ENCODE data around the gene CD164. TPM values are rescaled to one million over a fixed set of nuclear protein-coding genes. Genes with fewer than 3 reads are reported as not detected.
A peak's percentile ranks its signal among the peaks of the same experiment; 100 is the strongest.

CD164 gene
- polyA plus RNA-seq, 1 donor from 2014 or later = 215 TPM

- Mint-ChIP-seq H3K27me3 (no peaks in the 10 kb centered on the region), H3K36me3 (peaks cover 13% of the 10 kb centered on the region), H3K4me3 (no peak overlapping the region), H3K27ac (no peak overlapping the region), H3K4me1 (peaks cover 4 to 14% (median 5%) of the 10 kb centered on the region in 3 donors), H3K9me3 (peaks cover 0 to 2% (median 0%) of the 10 kb centered on the region in 3 donors)
Measured at GRCh38 chr6:109363753-109364152, 18.5 kb downstream of the CD164 start.

- Mint-ChIP-seq H3K27ac (peak overlapping the region in 2 of 3 donors; percentile 28 to 89), H3K4me3 (peak overlapping the region in 1 of 4 donors; percentile 23), H3K4me1 (peaks cover 4 to 14% (median 5%) of the 10 kb centered on the region in 3 donors), H3K27me3 (no peaks in the 10 kb centered on the region), H3K36me3 (peaks cover 16% of the 10 kb centered on the region), H3K9me3 (peaks cover 0 to 2% (median 0%) of the 10 kb centered on the region in 3 donors)
Measured at GRCh38 chr6:109362102-109362884, 20.0 kb downstream of the CD164 start.

- H3K9me3 Mint-ChIP-seq = peaks cover 0 to 5% (median 0%) of the 10 kb centered on the region in 3 donors
- H3K27me3 Mint-ChIP-seq = no peaks in the 10 kb centered on the region
- H3K4me1 Mint-ChIP-seq = peaks cover 3 to 4% (median 4%) of the 10 kb centered on the region in 3 donors
- no peak overlapping the region for H3K27ac Mint-ChIP-seq
- H3K36me3 Mint-ChIP-seq = peaks cover 17% of the 10 kb centered on the region
- H3K4me3 Mint-ChIP-seq = no peak overlapping the region
Measured at GRCh38 chr6:109360791-109361190, 21.5 kb downstream of the CD164 start.

- no peaks in the 10 kb centered on the region for H3K27me3 Mint-ChIP-seq
- H3K27ac Mint-ChIP-seq = no peak overlapping the region
- peaks cover 0 to 5% (median 0%) of the 10 kb centered on the region in 3 donors for H3K9me3 Mint-ChIP-seq
- H3K36me3 Mint-ChIP-seq = peaks cover 19% of the 10 kb centered on the region
- H3K4me1 Mint-ChIP-seq = peaks cover 3 to 4% (median 4%) of the 10 kb centered on the region in 3 donors
- H3K4me3 Mint-ChIP-seq = no peak overlapping the region
Measured at GRCh38 chr6:109360281-109360680, 22.0 kb downstream of the CD164 start.

GRCh38 chr6:109359248-109359647 lies 23.0 kb downstream of the CD164 start:
- H3K36me3 Mint-ChIP-seq = peaks cover 17% of the 10 kb centered on the region
- H3K4me3 Mint-ChIP-seq = no peak overlapping the region
- H3K27me3 Mint-ChIP-seq = no peaks in the 10 kb centered on the region
- H3K27ac Mint-ChIP-seq = peak overlapping the region in 1 of 3 donors; percentile 18
- H3K4me1 Mint-ChIP-seq = peaks cover 3 to 4% (median 3%) of the 10 kb centered on the region in 3 donors
- peaks cover 0 to 2% (median 0%) of the 10 kb centered on the region in 3 donors for H3K9me3 Mint-ChIP-seq

- Mint-ChIP-seq H3K4me1 (peaks cover 0 to 3% (median 0%) of the 10 kb centered on the region in 3 donors), H3K4me3 (no peak overlapping the region), H3K27me3 (no peaks in the 10 kb centered on the region), H3K36me3 (peaks cover 11% of the 10 kb centered on the region), H3K9me3 (peaks cover 0 to 2% (median 0%) of the 10 kb centered on the region in 3 donors), H3K27ac (peak overlapping the region in 1 of 3 donors; percentile 11)
Measured at GRCh38 chr6:109358204-109358603, 24.1 kb downstream of the CD164 start.

GRCh38 chr6:109356237-109356636 lies 26.0 kb downstream of the CD164 start:
- Mint-ChIP-seq H3K9me3 (peaks cover 0 to 2% (median 0%) of the 10 kb centered on the region in 3 donors), H3K27ac (no peak overlapping the region), H3K4me1 (peaks cover 0 to 4% (median 4%) of the 10 kb centered on the region in 3 donors), H3K4me3 (peak overlapping the region in 1 of 4 donors; percentile 17), H3K27me3 (no peaks in the 10 kb centered on the region), H3K36me3 (peaks cover 11% of the 10 kb centered on the region)

- Mint-ChIP-seq H3K9me3 (peaks cover 0 to under 1% (median 0%) of the 10 kb centered on the region in 3 donors), H3K27me3 (no peaks in the 10 kb centered on the region), H3K36me3 (peaks cover 5% of the 10 kb centered on the region), H3K4me1 (peaks cover 0 to 4% (median 1%) of the 10 kb centered on the region in 3 donors), H3K27ac (peak overlapping the region in 2 of 3 donors; percentile 15 to 37), H3K4me3 (no peak overlapping the region)
Measured at GRCh38 chr6:109351231-109352130, 30.8 kb downstream of the CD164 start.

GRCh38 chr6:109349419-109349987 lies 32.8 kb downstream of the CD164 start:
- no peaks in the 10 kb centered on the region for H3K27me3 Mint-ChIP-seq
- H3K4me1 Mint-ChIP-seq = peaks cover 0 to 4% (median 1%) of the 10 kb centered on the region in 3 donors
- H3K9me3 Mint-ChIP-seq = no peaks in the 10 kb centered on the region
- H3K36me3 Mint-ChIP-seq = peaks cover 1% of the 10 kb centered on the region
- no peak overlapping the region for H3K27ac Mint-ChIP-seq
- H3K4me3 Mint-ChIP-seq = no peak overlapping the region

GRCh38 chr6:109348226-109348625 lies 34.0 kb downstream of the CD164 start:
- H3K9me3 Mint-ChIP-seq = no peaks in the 10 kb centered on the region
- no peak overlapping the region for H3K4me3 Mint-ChIP-seq
- no peaks in the 10 kb centered on the region for H3K27me3 Mint-ChIP-seq
- H3K4me1 Mint-ChIP-seq = peaks cover 0 to 4% (median 1%) of the 10 kb centered on the region in 3 donors
- H3K36me3 Mint-ChIP-seq = peaks cover 1% of the 10 kb centered on the region
- peak overlapping the region in 1 of 3 donors; percentile 69 for H3K27ac Mint-ChIP-seq

GRCh38 chr6:109347779-109348178 lies 34.5 kb downstream of the CD164 start:
- H3K36me3 Mint-ChIP-seq = peaks cover 1% of the 10 kb centered on the region
- no peaks in the 10 kb centered on the region for H3K27me3 Mint-ChIP-seq
- peak overlapping the region in 1 of 3 donors; percentile 69 for H3K27ac Mint-ChIP-seq
- peaks cover 0 to 2% (median 1%) of the 10 kb centered on the region in 3 donors for H3K4me1 Mint-ChIP-seq
- no peaks in the 10 kb centered on the region for H3K9me3 Mint-ChIP-seq
- no peak overlapping the region for H3K4me3 Mint-ChIP-seq

- H3K27ac Mint-ChIP-seq = no peak overlapping the region
- no peak overlapping the region for H3K4me3 Mint-ChIP-seq
- H3K4me1 Mint-ChIP-seq = no peaks in the 10 kb centered on the region
- no peaks in the 10 kb centered on the region for H3K27me3 Mint-ChIP-seq
- peaks cover 4% of the 10 kb centered on the region for H3K36me3 Mint-ChIP-seq
- no peaks in the 10 kb centered on the region for H3K9me3 Mint-ChIP-seq
Measured at GRCh38 chr6:109345986-109346385, 36.3 kb downstream of the CD164 start.

- H3K9me3 Mint-ChIP-seq = no peaks in the 10 kb centered on the region
- no peaks in the 10 kb centered on the region for H3K4me1 Mint-ChIP-seq
- H3K4me3 Mint-ChIP-seq = no peak overlapping the region
- H3K36me3 Mint-ChIP-seq = peaks cover 3% of the 10 kb centered on the region
- H3K27me3 Mint-ChIP-seq = no peaks in the 10 kb centered on the region
- no peak overlapping the region for H3K27ac Mint-ChIP-seq
Measured at GRCh38 chr6:109344226-109344625, 38.0 kb downstream of the CD164 start.

- no peak overlapping the region for H3K4me3 Mint-ChIP-seq
- no peaks in the 10 kb centered on the region for H3K9me3 Mint-ChIP-seq
- H3K27ac Mint-ChIP-seq = no peak overlapping the region
- H3K4me1 Mint-ChIP-seq = no peaks in the 10 kb centered on the region
- no peaks in the 10 kb centered on the region for H3K27me3 Mint-ChIP-seq
- H3K36me3 Mint-ChIP-seq = peaks cover 3% of the 10 kb centered on the region
Measured at GRCh38 chr6:109343518-109343917, 38.7 kb downstream of the CD164 start.

GRCh38 chr6:109342911-109343310 lies 39.4 kb downstream of the CD164 start:
- no peak overlapping the region for H3K27ac Mint-ChIP-seq
- no peaks in the 10 kb centered on the region for H3K4me1 Mint-ChIP-seq
- H3K27me3 Mint-ChIP-seq = no peaks in the 10 kb centered on the region

More at GRCh38 chr6:109342911-109343310, 39.4 kb downstream of the CD164 start:
- H3K9me3 Mint-ChIP-seq = no peaks in the 10 kb centered on the region
- peaks cover 3% of the 10 kb centered on the region for H3K36me3 Mint-ChIP-seq
- no peak overlapping the region for H3K4me3 Mint-ChIP-seq

All from IgD-negative memory B cell (primary cell).